Right renal pelvis (tissue), 4 donors: Measurements from ENCODE around the gene NCLN. TPM values are rescaled to one million over a fixed set of nuclear protein-coding genes. Genes with fewer than 3 reads are reported as not detected.

Experiments
- DNase-seq, 4 donors: peaks; one replicate each; pipeline ENCODE4 v3.0.0-alpha.2; 2013; ENCODE audit warnings: low read depth in 4 of 4, low spot score in 3 of 4, missing footprints in 1 of 4
- polyA plus RNA-seq, 4 donors: library from polyadenylated mRNA; unstranded; fragments of 120-200 nt; gene quantifications; one replicate each; pipeline ENCODE4 v1.2.1, GENCODE V29; 2013; ENCODE audit not compliant: insufficient read length in 4 of 4

NCLN gene
- polyA plus RNA-seq = 10 to 100 TPM; 32.0 to 51.7 (median 35.2) TPM

GRCh38 chr19:3185461-3186159 is at the start of gene NCLN:
Gene NCLN, plus strand, starts transcription at chr19:3185930. Its CDS starts 101 bp downstream, at chr19:3186031.
- peak; percentile 93 to 96 (median 94) for DNase-seq

GRCh38 chr19:3135961-3136683 is 49.6 kb upstream of the NCLN start, which contains the start of gene GNA15:
Gene GNA15, plus strand, starts transcription at chr19:3136033. Its CDS starts 418 bp downstream, at chr19:3136451.
- no peak for DNase-seq

- no peak for DNase-seq
These were observed 49.1 kb upstream of the NCLN start for GRCh38 chr19:3136684-3137055.

- no peak for DNase-seq
These were observed 48.6 kb upstream of the NCLN start for GRCh38 chr19:3137119-3137518.

- DNase-seq = no peak
These were observed 47.5 kb upstream of the NCLN start for GRCh38 chr19:3138268-3138667.

GRCh38 chr19:3140667-3141038 is 45.1 kb upstream of the NCLN start:
- DNase-seq = no peak

GRCh38 chr19:3142292-3142670 is 43.4 kb upstream of the NCLN start:
- no peak for DNase-seq

GRCh38 chr19:3142781-3143337 is 42.9 kb upstream of the NCLN start:
- no peak for DNase-seq

- no peak for DNase-seq
These were observed 39.6 kb upstream of the NCLN start for GRCh38 chr19:3145909-3146676.

- no peak for DNase-seq
These were observed 39.0 kb upstream of the NCLN start for GRCh38 chr19:3146677-3147100.

- DNase-seq = no peak
These were observed 37.2 kb upstream of the NCLN start for GRCh38 chr19:3148503-3148902.

- no peak for DNase-seq
These were observed 36.6 kb upstream of the NCLN start for GRCh38 chr19:3149089-3149488.

GRCh38 chr19:3149526-3150505 is 35.9 kb upstream of the NCLN start:
- no peak for DNase-seq

- DNase-seq = no peak
These were observed 34.9 kb upstream of the NCLN start for GRCh38 chr19:3150739-3151329.

GRCh38 chr19:3151563-3152418 is 33.9 kb upstream of the NCLN start:
- DNase-seq = no peak

- DNase-seq = no peak
These were observed 33.3 kb upstream of the NCLN start for GRCh38 chr19:3152419-3152780.

- DNase-seq = no peak
These were observed 32.2 kb upstream of the NCLN start for GRCh38 chr19:3153286-3154230.
